GM12892 (cell line): ENCODE data around the gene SAMSN1.

Experiments
- POLR2A ChIP-seq: IDR thresholded peaks from 2 replicates; pipeline ENCODE4 v1.6.1; 2011; ENCODE audit warnings: low read depth, low read length, control low read depth
- POLR2AphosphoS5 ChIP-seq: IDR thresholded peaks from 2 replicates; pipeline ENCODE4 v1.6.1; 2011; ENCODE audit warnings: low read depth, low read length, control low read depth
- TAF1 ChIP-seq: IDR thresholded peaks from 2 replicates; pipeline ENCODE4 v1.6.1; 2011; ENCODE audit warnings: low read depth, mild to moderate bottlenecking, control low read depth, low read length, borderline replicate concordance

GRCh38 chr21:14493731-14494130 lies 52.4 kb downstream of the SAMSN1 start:
- TF ChIP-seq TAF1, result no peak
- no peak for TF ChIP-seq POLR2A
- TF ChIP-seq POLR2AphosphoS5, result no peak
